Loucy (cell line): ENCODE measurements around the gene OLFML1.

Experiments used
- H2AFZ ChIP-seq: fragments of 200-600 bp; sonication (generic); 2 replicates; pipeline ENCODE4 v1.6.0; 2016; ENCODE audit warnings: antibody characterized with exemption, mild to moderate bottlenecking, low read length, moderate library complexity
- H3F3A ChIP-seq: fragments of 200-600 bp; 2 replicates; pipeline ENCODE4 v1.6.0; 2016; ENCODE audit warnings: antibody characterized with exemption, low read depth, mild to moderate bottlenecking
- H3K27me3 ChIP-seq: fragments of 200-600 bp; sonication (generic); 2 replicates; pipeline ENCODE4 v1.6.1; 2014; ENCODE audit warnings: low read length, mild to moderate bottlenecking; ENCODE audit not compliant: insufficient read depth, poor library complexity, severe bottlenecking
- H3K36me3 ChIP-seq: fragments of 200-600 bp; sonication (generic); 2 replicates; pipeline ENCODE4 v1.6.1; 2016; ENCODE audit warnings: low read length; ENCODE audit not compliant: insufficient read depth
- H3K4me1 ChIP-seq: fragments of 200-600 bp; sonication (generic); 2 replicates; pipeline ENCODE4 v1.5.1; 2014; ENCODE audit warnings: low read length, mild to moderate bottlenecking; ENCODE audit not compliant: insufficient read depth, poor library complexity, severe bottlenecking
- H3K4me2 ChIP-seq: fragments of 200-600 bp; sonication (generic); 2 replicates; pipeline ENCODE4 v1.6.0; 2014; ENCODE audit warnings: antibody characterized with exemption, low read length, low read depth, mild to moderate bottlenecking; ENCODE audit not compliant: poor library complexity, severe bottlenecking
- H3K4me3 ChIP-seq: fragments of 200-600 bp; sonication (generic); 2 replicates; pipeline ENCODE4 v1.5.1; 2014; ENCODE audit warnings: low read length, mild to moderate bottlenecking, mixed read lengths; ENCODE audit not compliant: poor library complexity, severe bottlenecking
- H3K79me2 ChIP-seq: fragments of 200-600 bp; sonication (generic); 2 replicates; pipeline ENCODE4 v1.6.1; 2014; ENCODE audit warnings: low read length; ENCODE audit not compliant: insufficient read depth
- H3K9ac ChIP-seq: fragments of 200-600 bp; sonication (generic); 2 replicates; pipeline ENCODE4 v1.6.0; 2014; ENCODE audit warnings: mild to moderate bottlenecking, low read depth, low read length, moderate library complexity; ENCODE audit not compliant: poor library complexity, severe bottlenecking
- H3K9me2 ChIP-seq: fragments of 200-600 bp; sonication (generic); replicated peaks from 2 replicates; pipeline ENCODE4 v1.6.1; 2016; ENCODE audit warnings: low read depth, low read length, mixed read lengths
- H3K9me3 ChIP-seq: fragments of 200-600 bp; sonication (generic); 2 replicates; pipeline ENCODE4 v1.6.1; 2014; ENCODE audit warnings: mild to moderate bottlenecking, antibody characterized with exemption, low read length, low read depth; ENCODE audit not compliant: insufficient read depth
- H4K20me1 ChIP-seq: fragments of 200-600 bp; sonication (generic); 2 replicates; pipeline ENCODE4 v1.6.0; 2014; ENCODE audit warnings: antibody characterized with exemption, low read length, mild to moderate bottlenecking; ENCODE audit not compliant: insufficient read depth, poor library complexity, severe bottlenecking
- CTCF ChIP-seq: fragments of 200-600 bp; sonication (generic); conservative IDR thresholded peaks from 2 replicates; pipeline ENCODE4 v1.5.1; 2014; ENCODE audit warnings: mild to moderate bottlenecking, antibody characterized with exemption, low read length
- EZH2phosphoT487 ChIP-seq: fragments of 200-600 bp; IDR thresholded peaks from 2 replicates; pipeline ENCODE4 v1.6.1; 2018; ENCODE audit warnings: antibody characterized with exemption, mild to moderate bottlenecking, moderate library complexity, borderline replicate concordance

The OLFML1 gene

GRCh38 chr11:7536100-7536499 is 50.8 kb downstream of the OLFML1 start:
- no peak overlapping the region for H3K4me3 ChIP-seq
- H3K79me2 ChIP-seq = no peaks in the 10 kb centered on the region
- H3K4me1 ChIP-seq = no peaks in the 10 kb centered on the region

GRCh38 chr11:7537265-7537664 is 52.0 kb downstream of the OLFML1 start:
- Histone ChIP-seq H3K9me2 (no peaks in the 10 kb centered on the region), H3K4me1 (no peaks in the 10 kb centered on the region), H2AFZ (no peak overlapping the region), H3F3A (no peaks in the 10 kb centered on the region), H3K4me2 (no peak overlapping the region), H3K36me3 (no peaks in the 10 kb centered on the region), H3K79me2 (no peaks in the 10 kb centered on the region), H3K9ac (no peak overlapping the region), H3K9me3 (no peaks in the 10 kb centered on the region), H4K20me1 (no peaks in the 10 kb centered on the region), H3K4me3 (no peak overlapping the region), H3K27me3 (no peaks in the 10 kb centered on the region)
- TF ChIP-seq EZH2phosphoT487 = no peak
- TF ChIP-seq CTCF = no peak

More at GRCh38 chr11:7536100-7536499, 50.8 kb downstream of the OLFML1 start:
- H4K20me1 ChIP-seq = no peaks in the 10 kb centered on the region
- no peak for TF ChIP-seq EZH2phosphoT487
- peak; percentile 59 for TF ChIP-seq CTCF
- no peaks in the 10 kb centered on the region for H3K9me3 ChIP-seq
- H3F3A ChIP-seq = no peaks in the 10 kb centered on the region
- H2AFZ ChIP-seq = no peak overlapping the region
- H3K36me3 ChIP-seq = no peaks in the 10 kb centered on the region
- no peaks in the 10 kb centered on the region for H3K27me3 ChIP-seq
- H3K4me2 ChIP-seq = no peak overlapping the region
- no peak overlapping the region for H3K9ac ChIP-seq
- no peaks in the 10 kb centered on the region for H3K9me2 ChIP-seq

- no peak overlapping the region for H3K9ac ChIP-seq
- no peaks in the 10 kb centered on the region for H3K4me1 ChIP-seq
- H3K4me3 ChIP-seq = no peak overlapping the region
- H3K79me2 ChIP-seq = no peaks in the 10 kb centered on the region
- no peaks in the 10 kb centered on the region for H3K27me3 ChIP-seq
- TF ChIP-seq EZH2phosphoT487 (no peak), CTCF (no peak)
- H3K9me3 ChIP-seq = no peaks in the 10 kb centered on the region
- H3K4me2 ChIP-seq = no peak overlapping the region
- H4K20me1 ChIP-seq = no peaks in the 10 kb centered on the region
- H3F3A ChIP-seq = no peaks in the 10 kb centered on the region
- no peak overlapping the region for H2AFZ ChIP-seq
- H3K9me2 ChIP-seq = no peaks in the 10 kb centered on the region
- no peaks in the 10 kb centered on the region for H3K36me3 ChIP-seq
These were observed 52.7 kb downstream of the OLFML1 start for GRCh38 chr11:7538031-7538430.
